Muscle of back (tissue), 11 donors: Measurements from ENCODE around the gene SRRT. TPM values are rescaled to one million over a fixed set of nuclear protein-coding genes. Genes with fewer than 3 reads are reported as not detected.

Source experiments
- DNase-seq, 3 donors: peaks; one replicate each; pipeline versions ENCODE4 v3.0.0 to v3.0.0-alpha.2; 2013
- polyA plus RNA-seq, 10 donors: library from polyadenylated mRNA; unstranded; fragments of 120-200 nt; gene quantifications; one replicate each; pipeline ENCODE4 v1.2.1, GENCODE V29; 2013; ENCODE audit not compliant: insufficient read length in 10 of 10

Gene SRRT
- polyA plus RNA-seq, 10 donors, result 76.6 to 115 (median 94.7) TPM

GRCh38 chr7:100878013-100878412 lies 3.1 kb downstream of the SRRT start:
- no peak for DNase-seq

GRCh38 chr7:100878685-100879084 lies 3.8 kb downstream of the SRRT start:
- no peak for DNase-seq

- no peak for DNase-seq
Measured at GRCh38 chr7:100879685-100880261, 4.9 kb downstream of the SRRT start.

- no peak for DNase-seq
Measured at GRCh38 chr7:100880645-100881044, 5.7 kb downstream of the SRRT start.

- no peak for DNase-seq
Measured at GRCh38 chr7:100881136-100881535, 6.2 kb downstream of the SRRT start.

GRCh38 chr7:100882201-100882600 lies 7.3 kb downstream of the SRRT start:
- DNase-seq, result no peak

GRCh38 chr7:100882785-100883526 lies 8.1 kb downstream of the SRRT start:
- peak in 1 of 3 donors; percentile 0 for DNase-seq

GRCh38 chr7:100884736-100885439 lies 10.0 kb downstream of the SRRT start:
- DNase-seq, result no peak

- DNase-seq, result peak in 1 of 3 donors; percentile 5
Measured at GRCh38 chr7:100885440-100886141, 10.7 kb downstream of the SRRT start.

GRCh38 chr7:100886142-100886935 lies 11.4 kb downstream of the SRRT start:
- no peak for DNase-seq

GRCh38 chr7:100886936-100887515 lies 12.1 kb downstream of the SRRT start:
- DNase-seq, result peak in 1 of 3 donors; percentile 5

GRCh38 chr7:100887516-100888290 lies 12.8 kb downstream of the SRRT start:
- peak in 1 of 3 donors; percentile 41 for DNase-seq

- DNase-seq, result peak in 1 of 3 donors; percentile 36
Measured at GRCh38 chr7:100888291-100888987, 13.5 kb downstream of the SRRT start.

- no peak for DNase-seq
Measured at GRCh38 chr7:100888988-100889750, 14.3 kb downstream of the SRRT start, which contains the start of gene UFSP1. UFSP1 (minus strand) TSS chr7:100889715; CDS start chr7:100889271, 444 bp downstream.

- peak in 1 of 3 donors; percentile 84 for DNase-seq
Measured at GRCh38 chr7:100890653-100891567, 16.0 kb downstream of the SRRT start.

GRCh38 chr7:100891568-100892247 lies 16.8 kb downstream of the SRRT start:
- no peak for DNase-seq
